ENCODE measurements around the gene ITGB7. TPM values are rescaled to one million over a fixed set of nuclear protein-coding genes. Genes with fewer than 3 reads are reported as not detected.

ITGB7 gene, protein sequence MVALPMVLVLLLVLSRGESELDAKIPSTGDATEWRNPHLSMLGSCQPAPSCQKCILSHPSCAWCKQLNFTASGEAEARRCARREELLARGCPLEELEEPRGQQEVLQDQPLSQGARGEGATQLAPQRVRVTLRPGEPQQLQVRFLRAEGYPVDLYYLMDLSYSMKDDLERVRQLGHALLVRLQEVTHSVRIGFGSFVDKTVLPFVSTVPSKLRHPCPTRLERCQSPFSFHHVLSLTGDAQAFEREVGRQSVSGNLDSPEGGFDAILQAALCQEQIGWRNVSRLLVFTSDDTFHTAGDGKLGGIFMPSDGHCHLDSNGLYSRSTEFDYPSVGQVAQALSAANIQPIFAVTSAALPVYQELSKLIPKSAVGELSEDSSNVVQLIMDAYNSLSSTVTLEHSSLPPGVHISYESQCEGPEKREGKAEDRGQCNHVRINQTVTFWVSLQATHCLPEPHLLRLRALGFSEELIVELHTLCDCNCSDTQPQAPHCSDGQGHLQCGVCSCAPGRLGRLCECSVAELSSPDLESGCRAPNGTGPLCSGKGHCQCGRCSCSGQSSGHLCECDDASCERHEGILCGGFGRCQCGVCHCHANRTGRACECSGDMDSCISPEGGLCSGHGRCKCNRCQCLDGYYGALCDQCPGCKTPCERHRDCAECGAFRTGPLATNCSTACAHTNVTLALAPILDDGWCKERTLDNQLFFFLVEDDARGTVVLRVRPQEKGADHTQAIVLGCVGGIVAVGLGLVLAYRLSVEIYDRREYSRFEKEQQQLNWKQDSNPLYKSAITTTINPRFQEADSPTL
- 0.25 and 0.31 TPM in 2 replicates for polyA plus RNA-seq (2012; rRNA removed)
- polyA plus RNA-seq (2012; cell fraction: cytosol; rRNA removed), result 0.03 and 0.16 TPM in 2 replicates
- 2.4 and 2.5 TPM in 2 replicates for polyA plus RNA-seq (2012; cell fraction: nucleus; rRNA removed)

GRCh38 chr12:53207042-53207441 is at the start of gene ITGB7:
Gene ITGB7 (minus strand): TSS chr12:53207251. CDS start chr12:53200443, 6,808 bp downstream.
- H3K4me2 ChIP-seq, result peak within 1 kb of the TSS; percentile 36; the same call in 1 of the 2 replicates
- TF ChIP-seq MXI1 (IDR thresholded peaks at IDR 0.05; ENCODE audit: low read depth, low read length) (no peak), SIN3A (IDR thresholded peaks at IDR 0.05; ENCODE audit: borderline replicate concordance, low read depth, low read length) (no peak)
- POLR2A ChIA-PET, result no interaction called here
- no peaks in the 10 kb centered on the region for H3K79me2 ChIP-seq (ENCODE audit: insufficient read depth)
- CTCF ChIA-PET, result interaction anchor here (1.2 to 14.8 kb wide), 5 partner anchors 9 to 114 kb away, joined by 3 to 363 read pairs (median 6); partner anchors contain the start of genes AAAS, MYG1 and PFDN5
- no peaks in the 10 kb centered on the region for H4K20me1 ChIP-seq (ENCODE audit: insufficient read depth)
- peak within 1 kb of the TSS in 1 of 2 experiments; percentile 67; a peak in 2 of 4 replicates for H3K27ac ChIP-seq (ENCODE audit: low read depth in 2 of 2, low read length in 1 of 2)
- H2AFZ ChIP-seq (ENCODE audit: low read depth), result peak within 1 kb of the TSS; percentile 63; the same call in 1 of the 2 replicates
- H3K4me3 ChIP-seq (ENCODE audit: low read depth in 2 of 2, low read length in 1 of 2), result no peak within 1 kb of the TSS
- DNase-seq, result no peak
- H3K9me3 ChIP-seq, result no peaks in the 10 kb centered on the region
- H3K9me2 ChIP-seq, result no peaks in the 10 kb centered on the region
- H3K4me1 ChIP-seq (ENCODE audit: control insufficient read depth in 1 of 2, insufficient read depth in 2 of 2, low read depth in 1 of 2, low read length in 1 of 2), result peaks cover 0 to 7% of the 10 kb centered on the region in 2 experiments; a peak in 1 of 4 replicates
- H3F3A ChIP-seq (replicated peaks; ENCODE audit: insufficient read depth), result peaks cover 9% of the 10 kb centered on the region
- WGBS (ENCODE audit: low lambda C conversion rate), result 85% methylated on average over 5 of the region's 5 CpGs
- H3K9ac ChIP-seq, result peak within 1 kb of the TSS; percentile 39; the same call in 1 of the 2 replicates
- H3K27me3 ChIP-seq (ENCODE audit: insufficient read depth), result no peaks in the 10 kb centered on the region
- H3K36me3 ChIP-seq (replicated peaks in 1 of 2; ENCODE audit: control insufficient read depth in 1 of 2, insufficient read depth in 2 of 2, low read length in 1 of 2), result peaks cover 10 to 18% of the 10 kb centered on the region in 2 experiments

DNA sequence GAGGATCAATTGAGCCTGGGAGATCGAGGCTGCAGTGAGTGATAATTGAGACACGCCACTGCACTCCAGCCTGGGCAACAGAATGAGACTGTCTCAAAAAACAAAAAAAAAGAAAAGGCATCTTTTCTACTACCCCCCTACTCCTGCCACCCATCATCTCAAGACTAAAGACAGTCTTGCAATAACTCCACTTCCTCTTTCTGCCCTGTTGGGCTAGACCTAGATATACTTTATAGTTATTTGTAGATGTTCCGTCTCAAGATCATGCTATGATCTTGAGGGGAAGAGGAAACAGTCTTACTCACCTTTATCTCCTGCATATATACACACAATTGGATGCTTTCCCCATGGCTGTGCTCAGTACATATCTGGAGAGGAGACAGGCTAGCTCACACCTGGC is 48.9 kb upstream of the ITGB7 start:
- Histone ChIP-seq H3K4me1 (ENCODE audit: control insufficient read depth in 1 of 2, insufficient read depth in 2 of 2, low read depth in 1 of 2, low read length in 1 of 2) (peaks cover 0 to 15% of the 10 kb centered on the region in 2 experiments; a peak in 1 of 4 replicates), H4K20me1 (ENCODE audit: insufficient read depth) (no peaks in the 10 kb centered on the region), H3K27ac (ENCODE audit: low read depth in 2 of 2, low read length in 1 of 2) (no peak overlapping the region), H3K9me2 (no peaks in the 10 kb centered on the region), H3K9ac (no peak overlapping the region), H3K4me2 (no peak overlapping the region), H3F3A (replicated peaks; ENCODE audit: insufficient read depth) (no peaks in the 10 kb centered on the region), H2AFZ (ENCODE audit: low read depth) (no peak overlapping the region), H3K36me3 (replicated peaks in 1 of 2; ENCODE audit: control insufficient read depth in 1 of 2, insufficient read depth in 2 of 2, low read length in 1 of 2) (peaks cover 5 to 11% of the 10 kb centered on the region in 2 experiments), H3K79me2 (ENCODE audit: insufficient read depth) (peaks cover 30% of the 10 kb centered on the region), H3K4me3 (ENCODE audit: low read depth in 2 of 2, low read length in 1 of 2) (no peak overlapping the region), H3K27me3 (ENCODE audit: insufficient read depth) (no peaks in the 10 kb centered on the region), H3K9me3 (no peaks in the 10 kb centered on the region)
- no peak for DNase-seq
- WGBS (ENCODE audit: low lambda C conversion rate), result 92% methylated on average over 3 of the region's 3 CpGs
- POLR2A ChIA-PET, result no interaction called here
- CTCF ChIA-PET, result interaction anchor here (1.0 to 1.8 kb wide), 2 partner anchors 12 to 43 kb away, joined by 5 to 7 read pairs; partner anchors contain the start of gene ESPL1
- TF ChIP-seq, protein P1, sequence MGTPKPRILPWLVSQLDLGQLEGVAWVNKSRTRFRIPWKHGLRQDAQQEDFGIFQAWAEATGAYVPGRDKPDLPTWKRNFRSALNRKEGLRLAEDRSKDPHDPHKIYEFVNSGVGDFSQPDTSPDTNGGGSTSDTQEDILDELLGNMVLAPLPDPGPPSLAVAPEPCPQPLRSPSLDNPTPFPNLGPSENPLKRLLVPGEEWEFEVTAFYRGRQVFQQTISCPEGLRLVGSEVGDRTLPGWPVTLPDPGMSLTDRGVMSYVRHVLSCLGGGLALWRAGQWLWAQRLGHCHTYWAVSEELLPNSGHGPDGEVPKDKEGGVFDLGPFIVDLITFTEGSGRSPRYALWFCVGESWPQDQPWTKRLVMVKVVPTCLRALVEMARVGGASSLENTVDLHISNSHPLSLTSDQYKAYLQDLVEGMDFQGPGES (IDR thresholded peaks at IDR 0.05; ENCODE audit: low read depth, low read length), result no peak
- TF ChIP-seq, protein P2, sequence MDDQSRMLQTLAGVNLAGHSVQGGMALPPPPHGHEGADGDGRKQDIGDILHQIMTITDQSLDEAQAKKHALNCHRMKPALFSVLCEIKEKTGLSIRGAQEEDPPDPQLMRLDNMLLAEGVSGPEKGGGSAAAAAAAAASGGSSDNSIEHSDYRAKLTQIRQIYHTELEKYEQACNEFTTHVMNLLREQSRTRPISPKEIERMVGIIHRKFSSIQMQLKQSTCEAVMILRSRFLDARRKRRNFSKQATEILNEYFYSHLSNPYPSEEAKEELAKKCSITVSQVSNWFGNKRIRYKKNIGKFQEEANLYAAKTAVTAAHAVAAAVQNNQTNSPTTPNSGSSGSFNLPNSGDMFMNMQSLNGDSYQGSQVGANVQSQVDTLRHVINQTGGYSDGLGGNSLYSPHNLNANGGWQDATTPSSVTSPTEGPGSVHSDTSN (IDR thresholded peaks at IDR 0.05), result no peak
- no peak for TF ChIP-seq JUND (IDR thresholded peaks at IDR 0.05)
- TF ChIP-seq, protein P3, sequence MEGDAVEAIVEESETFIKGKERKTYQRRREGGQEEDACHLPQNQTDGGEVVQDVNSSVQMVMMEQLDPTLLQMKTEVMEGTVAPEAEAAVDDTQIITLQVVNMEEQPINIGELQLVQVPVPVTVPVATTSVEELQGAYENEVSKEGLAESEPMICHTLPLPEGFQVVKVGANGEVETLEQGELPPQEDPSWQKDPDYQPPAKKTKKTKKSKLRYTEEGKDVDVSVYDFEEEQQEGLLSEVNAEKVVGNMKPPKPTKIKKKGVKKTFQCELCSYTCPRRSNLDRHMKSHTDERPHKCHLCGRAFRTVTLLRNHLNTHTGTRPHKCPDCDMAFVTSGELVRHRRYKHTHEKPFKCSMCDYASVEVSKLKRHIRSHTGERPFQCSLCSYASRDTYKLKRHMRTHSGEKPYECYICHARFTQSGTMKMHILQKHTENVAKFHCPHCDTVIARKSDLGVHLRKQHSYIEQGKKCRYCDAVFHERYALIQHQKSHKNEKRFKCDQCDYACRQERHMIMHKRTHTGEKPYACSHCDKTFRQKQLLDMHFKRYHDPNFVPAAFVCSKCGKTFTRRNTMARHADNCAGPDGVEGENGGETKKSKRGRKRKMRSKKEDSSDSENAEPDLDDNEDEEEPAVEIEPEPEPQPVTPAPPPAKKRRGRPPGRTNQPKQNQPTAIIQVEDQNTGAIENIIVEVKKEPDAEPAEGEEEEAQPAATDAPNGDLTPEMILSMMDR (IDR thresholded peaks at IDR 0.05), result no peak
- no peak for TF ChIP-seq TCF12 (IDR thresholded peaks at IDR 0.05)
- no peak for TF ChIP-seq RAD21 (IDR thresholded peaks at IDR 0.05; ENCODE audit: low read length)
- no peak for TF ChIP-seq FOXJ3 (CRISPR knock-in tag; IDR thresholded peaks at IDR 0.05)
- no peak for TF ChIP-seq ELF1 (IDR thresholded peaks at IDR 0.05)
- no peak for TF ChIP-seq RXRA (IDR thresholded peaks at IDR 0.05; ENCODE audit: borderline replicate concordance, low read depth)
- no peak for TF ChIP-seq REST (IDR thresholded peaks at IDR 0.05; ENCODE audit: low read depth, low read length)
- no peak for TF ChIP-seq TEAD4 (IDR thresholded peaks at IDR 0.05; ENCODE audit: borderline replicate concordance, insufficient read depth)
